Transverse colon (tissue), 4 donors: Measurements from ENCODE around the gene IER3. TPM values are rescaled to one million over a fixed set of nuclear protein-coding genes. Genes with fewer than 3 reads are reported as not detected.

Experiments
- DNase-seq: peaks from one replicate; pipeline ENCODE4 v3.0.0-alpha.2; 2019
- H3K27ac ChIP-seq, 4 donors: fragments of 200-600 bp; sonication (generic); 2 replicates each; pipeline ENCODE4 v1.5.1; 2016 to 2018; ENCODE audit warnings: inconsistent platforms in 4 of 4
- H3K27me3 ChIP-seq: fragments of 200-600 bp; sonication (generic); 2 replicates; pipeline ENCODE4 v1.5.1; 2017; ENCODE audit warnings: inconsistent platforms
- H3K36me3 ChIP-seq, 4 donors: fragments of 200-600 bp; sonication (generic); 2 replicates each; pipeline ENCODE4 v1.5.1; 2017 to 2019; ENCODE audit warnings: inconsistent platforms in 4 of 4
- H3K4me1 ChIP-seq, 4 donors: fragments of 200-600 bp; sonication (generic); 2 replicates each; pipeline ENCODE4 v1.5.1; 2017 to 2020; ENCODE audit warnings: inconsistent platforms in 4 of 4
- H3K4me3 ChIP-seq, 4 donors: fragments of 200-600 bp; sonication (generic); 1 replicate in 1 of 4; 2 replicates in 3 of 4; pipeline versions ENCODE4 v1.5.1 to v1.6.1; 2017 to 2019; ENCODE audit warnings: inconsistent platforms in 4 of 4
- H3K9me3 ChIP-seq, 2 donors: fragments of 200-600 bp; sonication (generic); 2 replicates each; pipeline ENCODE4 v1.5.1; 2017 to 2019; ENCODE audit warnings: inconsistent platforms in 2 of 2
- CTCF ChIP-seq, 5 experiments: fragments of 200-600 bp in 3 of 5; fragments of 450-650 bp in 2 of 5; sonication (generic) in 3 of 5; IDR thresholded peaks; 1 replicate in 2 of 5; 2 replicates in 3 of 5; pipeline ENCODE4 v1.5.1; 2016 to 2017; ENCODE audit warnings: antibody characterized with exemption in 5 of 5, inconsistent platforms in 3 of 5, mild to moderate bottlenecking in 2 of 5, moderate library complexity in 1 of 5
- EP300 ChIP-seq: sonication (generic); formaldehyde crosslinking; IDR thresholded peaks from one replicate; pipeline ENCODE4 v1.6.1; 2017; ENCODE audit warnings: antibody characterized with exemption, low read depth
- POLR2A ChIP-seq: fragments of 450-650 bp; IDR thresholded peaks from one replicate; pipeline ENCODE4 v1.6.1; 2016; ENCODE audit warnings: antibody characterized with exemption, mild to moderate bottlenecking, moderate library complexity
- POLR2AphosphoS5 ChIP-seq, 3 donors: sonication (generic); formaldehyde crosslinking; IDR thresholded peaks; one replicate each; pipeline ENCODE4 v1.6.1; 2016; ENCODE audit warnings: antibody characterized with exemption in 3 of 3
- WGBS, 2 donors: methylation state at CpG; one replicate each; pipeline ENCODE4 v1.1.5; 2018; ENCODE audit warnings: low coverage in 1 of 2; 5-methylcytosine and 5-hydroxymethylcytosine counted together
- in situ Hi-C, 4 donors: fragments of 200-750 bp; cut with MboI; loops; one replicate each; pipeline versions ENCODE4 v1.15.0 to v1.15.1; 2017; ENCODE audit warnings: low sequenced_read_pairs in 3 of 4, low pct_ligation_motif_present in 1 of 4, low pct_unique_long_range_greater_than_20kb in 1 of 4
- intact Hi-C: fragments of 100-400 bp; cut with DNase I; formaldehyde crosslinking; loops from one replicate; pipeline ENCODE4 v1.15.1; 2023; ENCODE audit warnings: low total_unique reads
- total RNA-seq, 4 donors: library from RNA; depleted of rRNA; stranded (reverse); fragments of >200 nt; gene quantifications; one replicate each; pipeline ENCODE4 v1.1.0, GENCODE V29; 2016

IER3 gene
- 100 to 1,000 TPM in 1 of 4 donors, 10 to 100 TPM in 3; 21.1 to 100 (median 84.6) TPM for total RNA-seq

GRCh38 chr6:30744054-30744805 lies at the start of gene IER3:
Gene IER3, minus strand, starts transcription at chr6:30744547. Its CDS starts 29 bp downstream, at chr6:30744518.
- TF ChIP-seq POLR2A (peak; percentile 99), CTCF (IDR thresholded peaks at IDR 0.05) (peak; percentile 59 to 83 (median 71)), POLR2AphosphoS5 (IDR thresholded peaks at IDR 0.05) (peak; percentile 96 to 99 (median 98)), EP300 (no peak)
- DNase-seq = peak; percentile 93
- Histone ChIP-seq H3K36me3 (peaks cover 0 to 12% (median 4%) of the 10 kb centered on the region in 4 donors), H3K4me3 (peak within 1 kb of the TSS; percentile 54 to 87 (median 78)), H3K27me3 (no peaks in the 10 kb centered on the region), H3K9me3 (no peaks in the 10 kb centered on the region), H3K27ac (peak within 1 kb of the TSS; percentile 96 to 98 (median 98)), H3K4me1 (peaks cover 22 to 62% (median 45%) of the 10 kb centered on the region in 4 donors)
- WGBS, 2 donors = 0 to 2% methylated on average over 4 to 46 of the region's 54 CpGs
- intact Hi-C loops (loop anchor here (5.0 kb wide), 2 partner anchors 83 to 133 kb away; no protein-coding TSS in a partner anchor), in situ Hi-C loops (loop anchor here in 2 of 4 donors (10.0 to 25.0 kb wide), 2 partner anchors 81 to 143 kb away; partner anchors contain the start of gene DDR1 (in 2 of the 2))

- H3K27me3 ChIP-seq = no peaks in the 10 kb centered on the region
- intact Hi-C loops = no loop called here
These were observed 49.3 kb upstream of the IER3 start for GRCh38 chr6:30793521-30794194.

GRCh38 chr6:30792786-30793185 lies 48.4 kb upstream of the IER3 start:
- intact Hi-C loops = no loop called here
- H3K4me3 ChIP-seq = no peak overlapping the region
- TF ChIP-seq POLR2A (no peak), CTCF (IDR thresholded peaks at IDR 0.05) (no peak), EP300 (no peak), POLR2AphosphoS5 (IDR thresholded peaks at IDR 0.05) (no peak)
- no peak for DNase-seq
- peaks cover 5 to 18% (median 9%) of the 10 kb centered on the region in 4 donors for H3K4me1 ChIP-seq
- no peaks in the 10 kb centered on the region for H3K9me3 ChIP-seq
- in situ Hi-C loops = no loop called here
- no peaks in the 10 kb centered on the region for H3K27me3 ChIP-seq
- 43 to 80% methylated on average over 1 to 2 of the region's 2 CpGs for WGBS, 2 donors
- H3K27ac ChIP-seq = no peak overlapping the region
- no peaks in the 10 kb centered on the region for H3K36me3 ChIP-seq

More at GRCh38 chr6:30793521-30794194, 49.3 kb upstream of the IER3 start:
- H3K27ac ChIP-seq = peak overlapping the region; percentile 54 to 82 (median 71)
- DNase-seq = no peak
- WGBS, 2 donors = 39 to 49% methylated on average over 3 to 6 of the region's 6 CpGs
- in situ Hi-C loops = no loop called here
- no peaks in the 10 kb centered on the region for H3K36me3 ChIP-seq
- H3K4me1 ChIP-seq = peaks cover 0 to 10% (median under 1%) of the 10 kb centered on the region in 4 donors
- no peak overlapping the region for H3K4me3 ChIP-seq
- TF ChIP-seq CTCF (IDR thresholded peaks at IDR 0.05) = no peak
- TF ChIP-seq POLR2A = no peak
- no peak for TF ChIP-seq POLR2AphosphoS5 (IDR thresholded peaks at IDR 0.05)
- no peak for TF ChIP-seq EP300
- H3K9me3 ChIP-seq = no peaks in the 10 kb centered on the region

GRCh38 chr6:30790724-30791383 lies 46.5 kb upstream of the IER3 start:
- intact Hi-C loops = no loop called here
- TF ChIP-seq CTCF (IDR thresholded peaks at IDR 0.05) = no peak
- no peak for TF ChIP-seq POLR2AphosphoS5 (IDR thresholded peaks at IDR 0.05)
- TF ChIP-seq POLR2A = no peak
- TF ChIP-seq EP300 = no peak
- H3K27ac ChIP-seq = no peak overlapping the region
- no peaks in the 10 kb centered on the region for H3K27me3 ChIP-seq
- in situ Hi-C loops = no loop called here
- no peaks in the 10 kb centered on the region for H3K9me3 ChIP-seq
- WGBS, 2 donors = 80 to 89% methylated on average over 1 to 4 of the region's 4 CpGs
- H3K36me3 ChIP-seq = no peaks in the 10 kb centered on the region
- peaks cover 6 to 33% (median 11%) of the 10 kb centered on the region in 4 donors for H3K4me1 ChIP-seq
- H3K4me3 ChIP-seq = no peak overlapping the region
- no peak for DNase-seq
